Measurements from ENCODE around the gene SLC38A4.
"Not testable (repeated sequence)": the region's sequence is repeated elsewhere in the genome, so short reads cannot be mapped to it uniquely, and the experiment has no call there.

Gene SLC38A4

DNA sequence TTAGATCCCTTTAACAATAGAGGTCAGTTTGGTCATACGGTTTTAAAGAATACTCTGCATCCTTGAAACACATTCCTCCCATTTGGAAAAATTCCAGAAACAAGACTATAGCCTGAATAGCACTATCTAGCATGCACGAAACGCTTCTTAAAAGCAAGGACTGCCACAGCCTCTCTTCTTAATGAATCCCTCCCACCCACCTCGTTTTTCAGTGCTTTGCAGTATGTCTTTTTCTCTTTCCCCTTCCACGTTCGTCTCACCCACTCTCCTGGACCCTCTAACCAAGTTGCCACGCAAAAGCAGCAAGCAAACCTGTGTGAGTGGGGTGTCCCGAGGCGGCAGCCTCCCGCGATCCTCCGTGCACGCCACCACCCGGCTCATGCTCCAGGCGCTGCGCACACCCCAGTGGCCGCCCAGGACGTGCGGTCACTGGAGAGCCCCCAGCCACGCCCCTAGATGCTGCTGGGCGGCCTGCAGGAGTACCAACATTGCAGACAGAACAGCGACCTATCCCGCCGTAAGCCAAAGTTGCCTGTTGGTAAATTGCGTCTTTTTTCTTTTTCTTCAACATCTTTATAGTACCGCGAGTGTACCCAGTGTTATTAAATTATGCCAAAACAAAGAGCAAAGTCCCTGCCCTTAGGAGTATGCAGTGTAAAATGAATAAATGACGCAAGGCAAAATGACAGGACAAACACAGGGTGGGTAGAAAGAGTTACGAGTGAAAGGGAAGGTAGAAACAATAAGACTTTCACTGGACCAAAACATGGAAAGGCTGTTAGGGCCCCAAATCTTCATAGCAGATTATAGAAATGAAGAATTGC lies at the start of gene SLC38A4:
SLC38A4 (minus strand) TSS at position 407 of the 824 bp plus-strand sequence. CDS start 32,926 bp downstream, outside the sequence.
- DNase-seq (ENCODE audit: low spot score) = peak; percentile 81

GRCh38 chr12:46875095-46875494 lies 49.3 kb upstream of the SLC38A4 start:
- DNase-seq (ENCODE audit: low spot score) = no peak

- peak; percentile 12 for DNase-seq (ENCODE audit: low spot score)
These were observed 48.8 kb upstream of the SLC38A4 start for GRCh38 chr12:46874642-46875041.

- DNase-seq (ENCODE audit: low spot score) = no peak
These were observed 46.3 kb upstream of the SLC38A4 start for GRCh38 chr12:46872135-46872534.

GRCh38 chr12:46865311-46865710 lies 39.5 kb upstream of the SLC38A4 start:
- DNase-seq (ENCODE audit: low spot score) = no peak

DNA sequence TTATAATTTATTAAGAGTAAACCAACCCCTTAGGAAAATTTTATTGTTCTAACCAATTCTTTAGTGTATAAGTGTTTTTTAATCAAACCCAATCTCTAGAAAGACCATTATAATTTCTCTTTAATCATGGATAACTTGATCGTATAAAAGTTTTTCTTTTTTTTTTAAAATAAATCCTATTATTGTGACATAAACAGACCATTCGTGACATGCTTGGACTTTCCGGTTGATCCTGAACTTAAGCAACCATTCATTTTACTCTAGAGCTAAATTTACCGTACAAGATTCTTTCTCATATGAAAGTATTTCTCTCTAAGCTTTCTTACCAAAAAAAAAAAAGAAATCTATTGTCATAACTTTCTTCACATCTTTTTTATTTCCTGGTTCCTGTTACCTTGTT lies 32.6 kb upstream of the SLC38A4 start:
- DNase-seq (ENCODE audit: low spot score) = no peak

- DNase-seq (ENCODE audit: low spot score) = no peak
These were observed 31.7 kb upstream of the SLC38A4 start for GRCh38 chr12:46857486-46857885.

- DNase-seq (ENCODE audit: low spot score) = no peak
These were observed 30.0 kb upstream of the SLC38A4 start for GRCh38 chr12:46855760-46856159.

DNA sequence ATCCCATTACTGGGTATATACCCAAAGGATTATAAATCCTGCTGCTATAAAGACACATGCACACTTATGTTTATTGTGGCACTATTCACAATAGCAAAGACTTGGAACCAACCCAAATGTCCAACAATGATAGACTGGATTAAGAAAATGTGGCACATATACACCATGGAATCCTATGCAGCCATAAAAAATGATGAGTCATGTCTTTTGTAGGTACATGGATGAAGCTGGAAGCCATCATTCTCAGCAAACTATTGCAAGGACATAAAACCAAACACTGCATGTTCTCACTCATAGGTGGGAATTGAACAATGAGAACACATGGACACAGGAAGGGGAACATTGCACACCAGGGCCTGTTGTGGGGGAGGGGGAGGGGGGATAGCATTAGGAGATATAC lies 28.4 kb upstream of the SLC38A4 start:
- DNase-seq (ENCODE audit: low spot score) = not testable (repeated sequence)

DNA sequence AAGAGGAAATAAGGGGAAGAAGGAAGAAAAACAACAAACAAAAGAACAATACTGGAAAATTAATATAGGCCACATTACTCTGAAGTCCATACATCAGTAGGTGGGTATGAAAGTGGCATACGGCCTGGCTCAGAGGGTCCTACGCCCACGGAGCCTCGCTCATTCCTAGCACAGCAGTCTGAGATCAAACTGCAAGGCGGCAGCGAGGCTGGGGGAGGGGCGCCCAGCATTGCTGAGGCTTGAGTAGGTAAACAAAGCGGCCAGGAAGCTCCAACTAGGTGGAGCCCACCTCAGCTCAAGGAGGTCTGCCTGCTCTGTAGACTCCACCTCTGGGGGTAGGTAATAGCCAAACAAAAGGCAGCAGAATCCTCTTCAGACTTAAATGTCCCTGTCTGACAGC lies 23.0 kb upstream of the SLC38A4 start:
- DNase-seq (ENCODE audit: low spot score) = not testable (repeated sequence)

- no peak for DNase-seq (ENCODE audit: low spot score)
These were observed 21.2 kb upstream of the SLC38A4 start for GRCh38 chr12:46847001-46847400.

DNA sequence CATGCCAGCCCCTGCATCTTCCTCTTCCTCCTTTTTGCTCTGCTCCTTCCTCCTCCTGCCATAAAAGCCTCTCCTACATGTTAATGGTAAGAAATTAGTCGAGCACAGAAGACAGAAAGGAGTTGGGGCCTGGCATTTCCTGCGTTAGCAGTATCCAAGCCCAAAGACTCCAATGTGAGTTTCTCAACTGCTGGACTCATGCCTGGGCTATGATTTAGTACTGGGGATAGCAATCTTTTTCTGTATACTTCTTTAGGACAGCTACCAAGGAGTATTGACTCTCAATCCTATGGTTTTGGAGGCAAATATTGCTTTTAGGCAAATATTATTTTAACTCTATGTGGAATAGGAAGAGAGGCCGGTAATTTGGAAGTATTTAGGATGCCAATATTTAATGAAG lies 18.0 kb upstream of the SLC38A4 start:
- DNase-seq (ENCODE audit: low spot score) = peak; percentile 29

GRCh38 chr12:46841891-46842290 lies 16.1 kb upstream of the SLC38A4 start:
- DNase-seq (ENCODE audit: low spot score) = no peak

DNA sequence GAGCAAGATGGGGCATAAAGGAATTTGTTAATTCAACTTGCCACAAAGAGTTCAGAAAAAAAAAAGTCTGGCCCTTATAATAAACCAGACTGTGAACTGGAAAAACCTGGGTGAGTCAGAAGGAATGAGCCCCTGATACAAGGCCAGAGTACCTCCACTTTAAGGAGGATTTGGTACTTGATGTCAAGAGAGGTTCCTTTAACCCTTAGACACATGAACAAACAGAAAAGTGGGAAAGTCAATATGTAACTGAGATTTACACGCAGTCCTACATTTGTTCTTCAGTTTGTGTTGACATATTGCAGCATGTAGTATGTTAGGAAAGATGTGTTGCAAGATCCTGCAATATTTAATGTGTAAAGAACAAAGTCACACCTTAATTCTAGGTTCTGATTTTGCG lies 14.2 kb upstream of the SLC38A4 start:
- no peak for DNase-seq (ENCODE audit: low spot score)

GRCh38 chr12:46839232-46839631 lies 13.4 kb upstream of the SLC38A4 start:
- DNase-seq (ENCODE audit: low spot score) = no peak

- DNase-seq (ENCODE audit: low spot score) = no peak
These were observed 10.0 kb upstream of the SLC38A4 start for GRCh38 chr12:46835785-46836184.

GRCh38 chr12:46832130-46832704 lies 6.4 kb upstream of the SLC38A4 start:
- no peak for DNase-seq (ENCODE audit: low spot score)

- peak; percentile 35 for DNase-seq (ENCODE audit: low spot score)
These were observed 5.7 kb upstream of the SLC38A4 start for GRCh38 chr12:46831335-46832129.

DNA sequence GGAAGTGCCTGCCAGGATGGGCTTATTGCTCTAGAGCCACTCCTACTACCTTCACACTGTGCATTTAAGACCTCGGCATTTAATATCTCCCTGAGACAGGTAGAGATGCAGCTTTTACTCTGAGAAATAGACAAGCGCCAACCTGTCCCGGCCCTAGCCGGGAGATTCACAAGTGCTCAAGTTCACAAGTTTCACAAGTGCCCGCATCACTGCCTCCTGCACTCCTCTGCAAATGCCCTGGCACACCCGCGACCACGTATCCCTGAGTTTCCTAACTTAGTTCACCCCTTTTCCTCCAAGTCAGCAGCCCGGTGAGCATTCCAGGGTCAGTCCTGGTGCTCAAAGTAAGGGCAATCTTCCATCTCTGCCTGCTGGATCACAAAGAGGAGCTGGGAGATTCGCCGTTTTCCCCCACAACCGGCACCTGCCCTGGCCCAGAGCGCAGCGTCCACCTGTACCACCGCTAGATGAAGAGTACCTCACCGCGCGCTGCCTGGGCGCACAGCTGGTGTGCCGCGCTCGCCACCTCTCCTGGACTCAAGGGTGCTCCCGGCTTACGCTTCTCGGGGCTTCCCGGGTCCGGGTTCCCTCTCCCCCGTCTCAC lies 5.0 kb upstream of the SLC38A4 start:
- DNase-seq (ENCODE audit: low spot score) = peak; percentile 24

DNA sequence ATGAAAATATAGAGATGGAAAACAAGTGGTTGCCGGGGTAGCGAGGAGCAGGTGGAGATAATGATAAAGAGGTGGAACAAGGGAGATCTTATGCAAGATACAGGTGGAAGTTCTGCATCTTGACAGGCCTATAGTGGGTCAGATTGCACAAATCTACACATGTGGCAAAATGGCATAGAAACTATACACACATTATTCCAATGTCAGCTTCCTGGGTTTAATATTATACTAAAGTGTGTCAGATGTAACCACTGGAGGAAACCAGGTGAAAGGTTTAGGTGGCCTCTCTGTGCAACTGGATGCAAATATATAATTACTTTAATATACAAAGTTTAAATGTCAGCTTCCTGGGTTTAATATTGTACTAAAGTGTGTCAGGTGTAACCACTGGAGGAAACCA lies 1.1 kb downstream of the SLC38A4 start:
- DNase-seq (ENCODE audit: low spot score) = no peak

GRCh38 chr12:46818642-46819041 lies 7.2 kb downstream of the SLC38A4 start:
- no peak for DNase-seq (ENCODE audit: low spot score)

DNA sequence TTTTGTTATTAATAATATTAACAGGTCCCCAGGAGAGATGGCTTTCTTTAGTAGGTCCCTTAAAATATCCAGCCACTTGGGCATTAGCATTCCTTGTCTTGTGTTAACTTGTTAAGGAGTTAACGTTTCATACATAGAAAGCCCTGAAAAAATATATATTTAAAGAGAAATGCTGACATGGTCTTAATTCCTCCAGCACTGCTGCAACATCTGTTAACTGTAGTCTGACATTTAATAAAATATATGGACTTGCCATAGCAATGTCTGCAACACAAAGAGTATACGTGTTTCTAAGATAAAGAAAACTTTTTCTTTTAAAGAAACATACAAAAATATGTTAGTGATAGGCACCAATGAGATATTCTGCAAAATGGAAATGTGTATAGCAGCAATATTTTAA lies 10.0 kb downstream of the SLC38A4 start:
- no peak for DNase-seq (ENCODE audit: low spot score)
